Calu3 (cell line): ENCODE measurements around the gene TMF1. TPM values are rescaled to one million over a fixed set of nuclear protein-coding genes. Genes with fewer than 3 reads are reported as not detected.

Experiments
- BruUV-seq: library from RNA; stranded (reverse); fragments of 400-500 nt; replicated peaks from 2 replicates; lab custom pipeline; 2021; lab: Mats Ljungman, UMichigan
- CTCF ChIA-PET: fragments of 300-600 bp; sonication (Branson Sonifier 250); formaldehyde crosslinking; loops from one replicate; lab custom pipeline; 2022; ENCODE audit warnings: antibody characterized with exemption; lab: Charles Lee
- DNase-seq: peaks from one replicate; pipeline ENCODE4 v3.0.0; 2022
- H3K27ac Mint-ChIP-seq: one replicate; pipeline ENCODE4 v1.8.0; 2022; ENCODE audit warnings: mixed read lengths; ENCODE audit not compliant: unreplicated experiment
- H3K27me3 Mint-ChIP-seq: one replicate; pipeline ENCODE4 v1.8.0; 2022; ENCODE audit warnings: mixed read lengths; ENCODE audit not compliant: unreplicated experiment
- H3K36me3 Mint-ChIP-seq: one replicate; pipeline ENCODE4 v1.8.0; 2022; ENCODE audit warnings: mild to moderate bottlenecking, moderate library complexity, mixed read lengths; ENCODE audit not compliant: insufficient read depth, unreplicated experiment
- H3K4me1 Mint-ChIP-seq: one replicate; pipeline ENCODE4 v1.8.0; 2022; ENCODE audit warnings: mild to moderate bottlenecking, low read depth, mixed read lengths; ENCODE audit not compliant: unreplicated experiment
- H3K4me3 Mint-ChIP-seq: one replicate; pipeline ENCODE4 v1.8.0; 2022; ENCODE audit warnings: mild to moderate bottlenecking, low read depth, moderate library complexity, mixed read lengths; ENCODE audit not compliant: unreplicated experiment
- H3K9me3 Mint-ChIP-seq: one replicate; pipeline ENCODE4 v1.8.0; 2022; ENCODE audit warnings: low read depth, mixed read lengths; ENCODE audit not compliant: unreplicated experiment
- intact Hi-C: fragments of 100-400 bp; cut with micrococcal nuclease; formaldehyde crosslinking; loops from one replicate; pipeline ENCODE4 v1.10.0; 2022; ENCODE audit not compliant: unreplicated experiment
- total RNA-seq: library from RNA; stranded (reverse); gene quantifications from 2 replicates; pipeline ENCODE4 v1.2.3, GENCODE V29; 2022
- TF ChIP-seq, protein P1 (sequence below): fragments of 200-600 bp; IDR thresholded peaks from one replicate; pipeline ENCODE4 v1.8.0; 2022; ENCODE audit warnings: antibody characterized with exemption; ENCODE audit not compliant: unreplicated experiment

The TMF1 gene
- total RNA-seq, 1 experiment from 2014 or later: 34.4 TPM

DNA sequence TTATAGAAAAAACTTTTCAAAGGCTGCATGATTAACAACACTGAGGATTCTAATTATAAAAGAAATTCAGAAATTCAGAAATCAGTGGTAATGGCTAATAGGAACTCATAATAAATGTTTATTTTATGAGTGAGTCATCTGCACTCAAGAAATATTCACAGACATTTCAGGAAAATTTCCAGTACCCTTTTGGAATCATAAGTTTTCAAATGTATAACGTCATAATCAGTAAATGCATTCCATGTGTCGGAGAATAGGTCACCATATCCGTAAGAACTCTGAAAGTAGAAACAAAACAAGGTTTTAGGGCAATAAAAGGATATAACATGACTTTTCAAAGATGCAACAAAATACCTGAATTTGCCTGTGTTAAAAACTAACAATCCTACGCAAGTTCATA, 63.4 kb downstream of the TMF1 start:
- no peak overlapping the region for H3K27ac Mint-ChIP-seq
- no TSS peak for BruUV-seq
- H3K27me3 Mint-ChIP-seq: no peaks in the 10 kb centered on the region
- H3K4me1 Mint-ChIP-seq: no peaks in the 10 kb centered on the region
- H3K36me3 Mint-ChIP-seq: peaks cover 4% of the 10 kb centered on the region
- H3K9me3 Mint-ChIP-seq: no peaks in the 10 kb centered on the region
- TF ChIP-seq, protein P1, sequence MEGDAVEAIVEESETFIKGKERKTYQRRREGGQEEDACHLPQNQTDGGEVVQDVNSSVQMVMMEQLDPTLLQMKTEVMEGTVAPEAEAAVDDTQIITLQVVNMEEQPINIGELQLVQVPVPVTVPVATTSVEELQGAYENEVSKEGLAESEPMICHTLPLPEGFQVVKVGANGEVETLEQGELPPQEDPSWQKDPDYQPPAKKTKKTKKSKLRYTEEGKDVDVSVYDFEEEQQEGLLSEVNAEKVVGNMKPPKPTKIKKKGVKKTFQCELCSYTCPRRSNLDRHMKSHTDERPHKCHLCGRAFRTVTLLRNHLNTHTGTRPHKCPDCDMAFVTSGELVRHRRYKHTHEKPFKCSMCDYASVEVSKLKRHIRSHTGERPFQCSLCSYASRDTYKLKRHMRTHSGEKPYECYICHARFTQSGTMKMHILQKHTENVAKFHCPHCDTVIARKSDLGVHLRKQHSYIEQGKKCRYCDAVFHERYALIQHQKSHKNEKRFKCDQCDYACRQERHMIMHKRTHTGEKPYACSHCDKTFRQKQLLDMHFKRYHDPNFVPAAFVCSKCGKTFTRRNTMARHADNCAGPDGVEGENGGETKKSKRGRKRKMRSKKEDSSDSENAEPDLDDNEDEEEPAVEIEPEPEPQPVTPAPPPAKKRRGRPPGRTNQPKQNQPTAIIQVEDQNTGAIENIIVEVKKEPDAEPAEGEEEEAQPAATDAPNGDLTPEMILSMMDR: no peak
- no peak overlapping the region for H3K4me3 Mint-ChIP-seq
- intact Hi-C loops: no loop called here
- CTCF ChIA-PET: no interaction called here
- DNase-seq: no peak

DNA sequence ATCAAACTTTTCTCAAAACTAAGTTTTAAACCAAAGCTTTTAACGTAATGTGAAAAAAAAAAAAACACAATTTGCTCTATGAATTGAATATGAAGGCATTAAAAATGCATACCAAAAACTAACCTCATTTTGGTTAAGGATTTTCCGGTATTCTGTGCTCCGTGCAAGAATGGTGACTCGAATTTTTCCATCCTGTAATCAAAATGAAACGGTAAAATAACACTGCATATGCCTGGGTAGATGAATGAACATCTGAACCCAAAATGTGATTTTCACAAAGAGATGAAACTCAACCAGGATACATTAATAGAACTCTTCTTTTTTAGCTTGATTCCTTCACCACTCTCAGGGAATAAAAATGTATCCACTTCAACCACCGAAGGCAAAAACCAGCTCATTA, 64.8 kb downstream of the TMF1 start:
- DNase-seq: no peak
- H3K27ac Mint-ChIP-seq: no peak overlapping the region
- intact Hi-C loops: no loop called here
- no TSS peak for BruUV-seq
- TF ChIP-seq, protein P1: no peak
- CTCF ChIA-PET: no interaction called here
- no peaks in the 10 kb centered on the region for H3K9me3 Mint-ChIP-seq
- no peak overlapping the region for H3K4me3 Mint-ChIP-seq
- H3K27me3 Mint-ChIP-seq: no peaks in the 10 kb centered on the region
- H3K36me3 Mint-ChIP-seq: peaks cover 9% of the 10 kb centered on the region
- H3K4me1 Mint-ChIP-seq: no peaks in the 10 kb centered on the region

DNA sequence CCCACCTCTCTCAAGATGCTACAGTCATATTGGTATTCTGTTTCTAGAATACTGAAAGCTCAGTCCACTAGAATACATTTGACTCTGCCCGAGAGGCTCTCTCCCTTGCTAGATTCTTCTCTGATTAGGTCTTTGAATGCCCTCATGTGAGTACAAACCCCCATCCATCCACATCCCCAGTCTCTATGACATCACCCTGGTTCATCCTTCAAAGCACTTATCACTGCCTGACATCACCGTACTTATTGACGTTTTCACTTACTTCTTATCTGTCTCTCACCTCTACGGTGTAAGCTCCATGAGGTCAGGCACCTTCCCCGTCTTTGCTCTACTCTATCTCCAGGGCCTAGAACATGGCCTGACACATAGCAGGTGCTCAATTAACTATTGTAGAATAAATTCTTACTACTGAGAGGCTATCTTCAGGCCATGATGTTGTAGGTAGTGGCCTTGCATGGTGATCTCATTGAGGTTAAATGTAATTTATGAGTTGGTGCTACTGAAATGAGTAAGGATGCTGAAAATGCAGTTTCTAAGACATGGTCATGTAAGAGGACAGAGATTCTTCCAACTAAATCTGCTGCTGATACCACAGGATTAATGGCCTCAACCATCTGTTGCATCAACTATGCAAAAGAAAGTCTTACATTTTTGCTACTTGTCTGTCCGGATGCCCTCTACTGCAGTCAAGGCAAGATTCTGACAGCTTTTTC, 65.5 kb downstream of the TMF1 start:
- Mint-ChIP-seq H3K9me3 (no peaks in the 10 kb centered on the region), H3K27me3 (no peaks in the 10 kb centered on the region), H3K4me1 (no peaks in the 10 kb centered on the region), H3K4me3 (no peak overlapping the region), H3K36me3 (peaks cover 8% of the 10 kb centered on the region), H3K27ac (no peak overlapping the region)
- BruUV-seq: no TSS peak
- intact Hi-C loops: no loop called here
- no peak for DNase-seq
- CTCF ChIA-PET: no interaction called here
- TF ChIP-seq, protein P1: no peak

DNA sequence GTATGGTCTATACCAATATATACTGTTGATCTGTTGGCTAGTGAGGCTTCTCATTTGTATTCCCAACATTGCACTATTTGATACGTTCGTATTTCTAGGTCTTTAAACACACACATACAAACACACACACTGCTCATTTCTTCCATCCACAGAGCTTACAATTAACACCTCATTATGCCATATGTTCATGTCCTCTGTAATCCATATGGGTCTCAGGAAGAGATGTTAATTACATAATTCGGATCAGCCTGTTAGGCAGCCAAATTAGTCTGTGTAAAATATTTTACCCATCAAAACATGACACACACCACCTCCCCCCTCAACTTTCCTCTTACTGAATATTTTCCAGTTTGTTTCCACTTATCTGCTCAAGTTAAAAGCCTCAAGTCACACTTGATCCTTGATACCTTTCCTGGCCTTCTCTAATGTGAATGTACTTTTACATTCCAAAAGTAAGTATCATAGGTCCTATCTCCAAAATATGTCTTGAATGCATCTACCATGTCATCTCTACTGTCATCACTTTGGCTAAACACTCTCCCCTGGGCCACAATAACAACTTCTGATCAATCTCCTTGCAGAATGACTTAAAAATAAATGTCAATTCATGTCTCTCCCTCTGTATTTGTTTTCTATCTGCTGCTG, 66.9 kb downstream of the TMF1 start:
- intact Hi-C loops: no loop called here
- BruUV-seq: no TSS peak
- H3K4me1 Mint-ChIP-seq: no peaks in the 10 kb centered on the region
- no peak overlapping the region for H3K27ac Mint-ChIP-seq
- H3K4me3 Mint-ChIP-seq: no peak overlapping the region
- H3K36me3 Mint-ChIP-seq: peaks cover 5% of the 10 kb centered on the region
- H3K9me3 Mint-ChIP-seq: no peaks in the 10 kb centered on the region
- TF ChIP-seq, protein P1: no peak
- no peak for DNase-seq
- H3K27me3 Mint-ChIP-seq: no peaks in the 10 kb centered on the region
- CTCF ChIA-PET: no interaction called here
